ENCODE results near the gene DNAJB8.

The DNAJB8 gene

DNA sequence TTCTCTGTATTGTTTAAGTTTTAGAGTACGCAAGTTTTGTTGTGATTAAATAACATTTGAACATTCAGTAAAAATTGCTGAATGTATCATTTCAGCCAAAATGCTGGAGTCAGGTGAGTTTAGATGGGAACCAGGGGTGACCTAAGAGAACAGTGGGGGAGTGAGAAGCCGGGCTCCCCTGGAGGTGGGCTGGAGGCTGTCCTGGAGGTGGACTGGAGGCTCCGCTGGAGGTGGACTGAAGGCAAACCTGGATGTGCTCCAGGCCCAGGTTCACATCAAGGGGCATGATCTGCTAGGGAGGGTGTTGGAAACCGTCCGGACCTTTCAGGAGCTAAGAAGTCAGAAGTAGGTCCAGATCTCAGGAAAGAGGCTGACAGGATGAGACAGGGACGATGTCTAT is 23.7 kb downstream of the DNAJB8 start:
- no peak for DNase-seq

DNA sequence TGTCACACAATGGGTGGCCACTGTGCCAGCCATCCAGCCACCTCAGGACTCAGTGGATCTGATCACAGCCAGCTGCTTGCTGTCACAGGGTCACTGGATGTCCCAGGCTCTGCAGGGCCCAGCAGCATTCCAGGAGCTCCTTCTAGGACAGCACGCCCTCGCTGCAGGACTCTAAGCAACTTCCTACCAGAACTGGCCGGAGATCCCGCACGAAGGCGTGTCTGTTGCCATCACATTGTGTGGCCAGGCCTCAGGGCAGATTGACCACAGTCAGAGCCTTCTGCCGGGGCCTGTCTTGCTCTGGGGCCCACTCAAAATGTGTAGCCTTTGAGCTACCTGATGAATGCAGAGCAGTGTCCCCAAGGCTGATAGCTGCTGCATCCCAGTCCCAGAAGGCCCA is 24.6 kb downstream of the DNAJB8 start:
- no peak for DNase-seq

DNA sequence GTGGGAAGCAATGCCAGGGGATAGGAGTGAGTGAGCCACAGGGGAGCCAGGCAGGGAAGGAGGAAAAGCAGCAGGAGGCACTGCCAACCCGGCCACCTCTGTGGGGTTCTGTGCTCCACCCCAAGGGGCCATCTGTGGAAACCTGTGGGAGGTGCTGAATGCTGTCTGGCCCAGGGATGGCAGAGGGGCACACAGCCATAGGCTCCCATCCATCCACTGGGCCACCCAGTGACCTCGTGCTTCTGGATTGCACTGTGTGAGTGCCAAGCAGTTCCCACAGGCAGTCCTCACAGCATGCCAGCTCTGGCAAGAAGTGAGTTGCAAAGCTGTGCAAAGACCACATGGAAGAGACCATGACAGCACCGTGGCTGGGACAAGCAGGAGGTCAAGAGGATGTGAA is 27.5 kb downstream of the DNAJB8 start:
- DNase-seq = no peak

DNA sequence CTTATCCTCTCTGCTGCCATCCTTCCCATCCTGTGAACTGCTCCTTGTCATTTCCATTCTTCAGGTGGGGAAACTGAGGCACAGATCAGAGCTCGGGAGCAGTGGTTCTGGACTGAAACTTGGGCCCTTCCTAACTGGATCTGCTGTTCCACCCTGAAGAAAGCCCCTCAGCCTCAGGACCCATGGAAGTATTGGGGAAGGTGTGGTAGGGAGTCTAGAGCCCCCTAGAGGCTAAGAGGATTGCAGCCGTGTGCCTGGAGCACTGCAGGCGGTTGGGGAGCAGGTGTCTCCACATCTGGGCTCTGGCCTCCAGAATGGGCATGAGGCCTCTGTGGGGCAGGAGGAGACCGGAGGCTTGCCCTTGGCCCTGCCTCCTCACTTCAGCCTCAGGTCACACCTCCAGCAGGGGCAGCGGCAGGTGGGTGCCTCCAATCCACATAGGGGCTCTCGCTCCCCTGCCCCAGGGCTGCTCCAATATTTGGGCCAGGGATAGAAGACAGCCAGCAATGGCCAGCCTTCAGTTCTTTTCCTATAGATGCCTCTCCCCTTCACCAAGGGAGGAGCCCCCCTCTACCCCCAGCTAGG is 28.1 kb downstream of the DNAJB8 start:
- DNase-seq = no peak

DNA sequence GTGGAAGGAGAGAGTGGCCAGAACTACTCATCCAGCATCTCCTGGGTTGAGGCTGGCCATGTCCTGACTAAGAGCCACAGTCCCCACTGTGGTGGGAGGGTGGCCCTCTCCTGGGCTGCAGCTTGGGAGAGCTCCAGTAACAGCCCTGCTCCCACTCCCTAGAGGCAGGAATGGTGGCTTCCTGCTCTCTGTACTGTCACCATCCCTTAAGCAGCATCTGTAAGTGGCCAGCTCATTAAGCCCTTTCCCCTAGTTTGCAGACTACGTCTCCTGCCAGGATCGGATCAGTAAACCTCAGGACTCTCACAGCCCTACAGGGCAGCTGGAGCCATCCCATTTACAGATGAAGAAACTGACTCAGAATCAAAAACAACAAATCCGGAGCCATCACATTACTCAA is 30.5 kb downstream of the DNAJB8 start:
- DNase-seq = no peak

DNA sequence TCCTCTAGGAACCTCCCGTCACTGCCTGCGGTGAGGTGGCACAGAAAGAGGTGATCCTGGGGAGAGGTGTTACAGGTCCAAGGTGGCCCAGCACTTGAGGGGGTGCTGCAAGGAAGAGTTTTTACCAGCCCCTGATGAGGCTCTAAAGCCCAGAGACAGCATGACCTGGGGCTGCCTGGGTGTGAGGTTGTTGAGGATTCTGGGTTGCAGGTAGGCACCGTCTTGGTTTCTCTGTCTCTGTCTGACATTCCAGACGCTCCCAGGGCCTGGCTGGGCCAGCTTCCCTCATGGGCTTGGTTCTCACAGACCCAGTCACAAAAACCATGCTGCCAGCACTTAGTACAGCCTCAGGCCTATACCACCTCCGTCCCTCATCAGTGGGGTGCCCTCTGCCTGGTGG is 31.1 kb downstream of the DNAJB8 start:
- no peak for DNase-seq

DNA sequence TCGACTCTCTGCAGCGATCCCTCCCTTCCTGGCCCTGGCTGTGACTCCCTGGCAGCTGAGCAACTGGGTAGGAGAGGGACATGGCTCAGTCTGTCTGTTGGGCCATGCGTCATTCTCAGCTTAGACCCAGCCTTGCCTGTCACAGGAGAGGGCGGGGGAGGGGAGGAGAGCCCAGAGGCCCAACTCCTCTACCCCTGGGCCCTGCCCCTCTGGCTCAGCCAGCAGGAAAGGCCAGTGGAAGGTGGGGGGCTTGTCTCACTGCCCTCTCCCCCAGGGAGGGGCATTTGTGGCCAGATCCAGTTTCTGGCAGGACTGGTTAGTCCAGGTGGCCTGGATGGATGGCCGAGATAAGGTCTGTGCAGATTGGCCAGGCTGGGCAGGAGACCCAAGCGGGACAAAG is 31.6 kb downstream of the DNAJB8 start:
- DNase-seq = no peak

DNA sequence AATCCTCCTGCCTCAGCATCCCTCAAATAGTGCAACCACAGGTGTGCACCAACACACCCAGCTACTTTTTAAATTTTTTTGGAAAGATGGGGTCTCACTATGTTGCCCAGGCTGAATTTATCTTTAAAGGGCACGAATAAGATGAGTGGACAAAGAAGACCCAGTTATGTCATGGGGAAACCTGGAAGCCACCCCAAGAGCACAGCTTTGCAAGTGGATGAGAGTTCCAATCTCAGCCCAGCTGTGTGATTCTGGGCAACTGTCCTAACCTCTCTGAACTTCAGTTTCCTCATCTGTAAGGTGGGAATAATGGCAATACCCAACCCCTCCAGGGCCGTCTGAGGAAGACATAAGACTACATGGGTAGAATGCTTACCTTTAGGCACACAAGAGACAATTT is 32.2 kb downstream of the DNAJB8 start:
- DNase-seq = no peak

DNA sequence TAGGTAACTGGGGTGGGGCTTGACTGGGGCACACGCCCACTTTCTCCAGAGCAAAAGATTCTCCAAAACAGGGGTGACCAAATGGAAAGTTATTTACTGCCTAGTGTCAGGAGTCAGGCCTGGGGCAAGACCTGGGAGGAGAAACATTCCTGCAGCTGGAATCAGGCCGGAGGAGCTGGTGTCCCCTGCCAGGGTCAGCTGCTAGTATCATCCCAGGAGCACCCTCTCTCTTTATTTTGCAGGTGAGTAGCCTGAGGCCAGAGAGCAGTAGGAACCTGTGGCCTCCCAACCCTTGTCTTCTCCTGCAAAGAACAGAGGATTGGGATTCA is 32.9 kb downstream of the DNAJB8 start:
- DNase-seq = no peak

DNA sequence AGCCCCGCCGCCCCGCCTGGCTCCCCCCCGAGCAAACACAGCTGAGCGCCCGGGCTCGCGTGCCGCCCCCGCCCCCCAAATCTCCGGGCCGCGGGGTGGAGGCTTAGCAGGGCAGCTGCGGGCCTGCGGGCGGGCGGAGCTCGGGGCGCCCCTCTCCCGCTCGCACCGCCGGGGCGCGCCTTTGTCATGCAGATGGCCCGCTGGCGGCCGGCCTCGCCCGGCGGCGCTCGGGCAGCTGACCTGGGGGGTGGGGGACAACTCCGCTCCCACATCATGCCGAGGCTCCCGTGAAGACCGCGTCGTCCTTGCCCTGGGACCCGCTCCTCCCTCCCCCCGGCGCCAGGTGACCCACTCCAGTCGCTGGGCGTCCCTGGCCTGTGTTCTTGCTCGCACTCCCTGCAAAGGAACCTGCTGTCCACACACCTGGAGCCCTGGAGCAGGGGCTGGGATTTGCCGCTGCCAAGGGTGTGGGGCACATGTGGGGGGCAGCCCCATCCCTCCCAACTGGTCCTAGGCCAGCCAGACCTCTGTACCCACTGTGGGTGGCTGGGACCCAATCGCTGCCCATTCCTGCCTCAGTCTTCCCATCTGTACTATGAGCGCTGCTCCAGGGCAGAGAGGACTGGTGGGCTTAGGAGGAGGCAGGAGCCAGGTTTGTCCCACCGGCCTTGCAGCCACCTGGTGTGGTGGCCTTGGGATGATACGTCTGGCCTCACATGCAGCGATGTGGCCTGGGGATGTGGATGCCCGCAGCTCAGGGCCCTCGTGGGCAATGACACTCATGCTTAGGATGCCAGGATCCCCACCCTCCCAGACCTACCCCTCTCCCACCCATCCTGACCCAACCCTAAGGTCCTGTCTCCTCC is 33.5 kb downstream of the DNAJB8 start:
- DNase-seq = peak; percentile 19

DNA sequence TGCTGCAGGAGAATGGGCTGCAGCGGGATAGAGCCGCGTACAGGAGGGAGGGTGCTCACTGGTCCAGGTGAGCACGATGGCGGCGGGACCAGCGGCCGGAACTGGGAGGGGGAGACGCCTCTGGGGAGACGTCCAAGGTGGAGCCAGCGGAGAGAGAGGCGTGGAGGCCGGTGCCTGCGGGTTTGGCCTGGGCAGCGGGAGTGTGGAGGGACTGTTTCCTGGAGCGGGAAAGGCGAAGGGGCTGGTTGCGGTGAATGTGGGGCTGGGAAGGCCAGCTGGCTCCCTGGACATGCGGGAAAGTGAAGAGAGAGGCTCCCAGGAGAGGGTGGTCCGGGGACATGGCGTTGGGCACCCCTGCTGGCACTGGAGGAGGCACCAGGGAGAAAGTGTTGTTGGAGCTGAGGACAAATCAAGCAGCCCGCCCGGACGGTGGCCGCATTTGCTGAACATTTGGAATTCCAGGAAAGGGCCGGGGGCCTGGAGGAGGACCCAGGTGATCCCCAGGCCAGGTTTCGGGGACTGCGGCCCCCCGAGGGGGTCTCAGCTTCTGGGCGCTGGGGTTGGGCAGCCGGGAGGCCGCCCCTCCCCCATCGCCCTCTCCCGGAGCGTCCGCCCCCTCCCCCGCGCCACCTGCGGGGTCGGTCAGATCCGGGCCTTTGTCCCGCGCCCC is 34.3 kb downstream of the DNAJB8 start:
- peak; percentile 29 for DNase-seq

DNA sequence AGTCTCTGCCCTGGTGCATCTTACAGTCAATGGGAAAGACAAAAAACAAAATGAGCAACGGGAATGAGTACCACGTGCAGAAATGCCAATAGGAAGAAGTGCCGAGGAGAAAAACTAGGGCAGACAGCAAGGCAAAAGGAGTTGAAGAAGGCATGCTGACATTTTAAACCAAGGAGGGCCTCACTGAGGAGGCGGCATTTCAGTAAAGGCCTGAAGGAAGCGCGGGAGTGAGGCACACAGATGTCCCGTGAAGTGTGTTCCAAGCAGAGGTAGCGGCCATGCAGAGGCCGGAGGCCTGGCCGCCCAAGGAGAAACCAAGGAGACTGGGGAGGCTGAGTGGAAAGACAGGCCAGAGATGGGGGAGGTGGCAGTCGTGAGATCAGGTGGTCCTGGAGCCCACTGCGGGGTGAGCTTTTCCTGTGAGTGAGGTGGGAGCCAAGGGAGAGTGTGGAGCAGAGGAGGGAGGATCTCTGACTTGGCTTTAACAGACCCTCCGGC is 34.8 kb downstream of the DNAJB8 start:
- no peak for DNase-seq

DNA sequence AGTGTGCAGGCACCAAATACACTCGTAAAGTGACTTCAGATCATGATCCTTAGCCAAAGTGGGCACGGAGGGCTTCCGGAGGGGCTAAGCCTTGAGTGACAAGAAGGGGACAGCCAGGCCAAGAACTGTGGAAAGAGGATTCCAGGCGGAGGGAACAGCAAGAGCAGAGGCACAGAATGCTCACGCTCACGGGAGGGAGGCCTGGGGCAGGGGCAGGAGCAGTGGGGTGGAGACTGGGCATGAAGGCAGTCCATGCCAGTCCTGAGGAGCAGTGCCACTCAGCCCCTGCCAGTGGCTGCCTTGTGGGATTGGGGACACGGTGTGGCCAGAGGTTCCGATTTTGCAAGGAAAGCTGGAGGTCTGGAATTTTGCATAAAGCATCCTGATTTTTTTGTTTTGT is 36.0 kb downstream of the DNAJB8 start:
- DNase-seq = no peak

DNA sequence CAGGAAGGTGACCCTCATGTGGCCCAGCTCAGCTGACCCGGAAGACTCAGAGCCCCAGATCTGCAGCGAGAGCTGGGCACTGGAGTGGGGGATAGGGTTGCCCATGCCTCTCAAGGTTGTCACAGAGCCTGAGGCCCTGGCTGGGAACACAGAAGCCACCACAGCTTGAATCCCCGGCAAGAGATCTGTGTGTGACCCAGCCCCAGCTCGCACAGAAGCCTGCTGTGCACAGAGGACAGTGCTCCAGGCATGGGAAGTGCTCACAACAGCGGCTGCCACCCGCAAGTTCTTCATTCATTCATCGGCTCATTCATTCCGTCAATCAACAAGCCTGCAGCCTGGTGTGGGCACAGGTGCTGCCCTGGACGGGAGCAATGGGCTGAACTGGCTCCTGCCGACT is 36.4 kb downstream of the DNAJB8 start:
- DNase-seq = no peak

DNA sequence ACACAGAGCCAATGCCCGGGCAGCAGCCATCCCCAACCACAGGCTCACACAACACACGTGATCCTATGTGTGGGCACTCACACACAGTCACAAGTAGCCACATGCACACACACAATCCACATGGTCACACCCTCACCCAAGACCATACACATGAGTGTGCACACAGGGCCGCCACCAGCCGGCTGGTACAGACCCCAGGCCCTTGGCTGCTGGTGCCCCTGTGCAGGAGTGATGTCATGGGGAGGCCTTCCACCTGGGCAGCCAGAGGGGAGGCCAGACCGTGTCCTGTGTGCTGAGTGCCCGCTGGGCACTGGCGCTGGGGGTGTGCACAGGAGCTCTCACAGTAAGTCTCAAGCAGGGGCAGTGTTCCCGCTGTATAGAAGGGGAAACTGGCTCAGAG is 36.9 kb downstream of the DNAJB8 start:
- no peak for DNase-seq

DNA sequence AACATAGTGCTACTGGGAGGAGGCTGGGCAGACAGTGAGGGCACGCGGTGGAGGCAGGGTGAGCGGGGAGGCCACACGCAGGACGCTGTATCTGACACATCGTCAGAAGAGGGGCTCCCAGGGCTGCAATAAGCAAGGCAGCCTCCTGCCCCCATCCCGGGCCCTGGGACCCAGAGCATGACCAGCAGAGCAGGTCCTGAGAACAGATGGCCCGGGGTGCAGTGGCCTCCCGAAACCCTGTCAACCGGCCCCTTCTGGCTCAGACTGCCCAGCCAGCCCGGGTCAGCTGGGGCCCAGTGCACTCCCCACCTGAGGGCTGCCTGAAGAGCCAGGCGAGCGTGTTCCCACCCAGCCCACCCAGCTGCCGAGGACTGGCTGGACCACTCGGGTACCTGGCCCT is 37.4 kb downstream of the DNAJB8 start:
- no peak for DNase-seq

DNA sequence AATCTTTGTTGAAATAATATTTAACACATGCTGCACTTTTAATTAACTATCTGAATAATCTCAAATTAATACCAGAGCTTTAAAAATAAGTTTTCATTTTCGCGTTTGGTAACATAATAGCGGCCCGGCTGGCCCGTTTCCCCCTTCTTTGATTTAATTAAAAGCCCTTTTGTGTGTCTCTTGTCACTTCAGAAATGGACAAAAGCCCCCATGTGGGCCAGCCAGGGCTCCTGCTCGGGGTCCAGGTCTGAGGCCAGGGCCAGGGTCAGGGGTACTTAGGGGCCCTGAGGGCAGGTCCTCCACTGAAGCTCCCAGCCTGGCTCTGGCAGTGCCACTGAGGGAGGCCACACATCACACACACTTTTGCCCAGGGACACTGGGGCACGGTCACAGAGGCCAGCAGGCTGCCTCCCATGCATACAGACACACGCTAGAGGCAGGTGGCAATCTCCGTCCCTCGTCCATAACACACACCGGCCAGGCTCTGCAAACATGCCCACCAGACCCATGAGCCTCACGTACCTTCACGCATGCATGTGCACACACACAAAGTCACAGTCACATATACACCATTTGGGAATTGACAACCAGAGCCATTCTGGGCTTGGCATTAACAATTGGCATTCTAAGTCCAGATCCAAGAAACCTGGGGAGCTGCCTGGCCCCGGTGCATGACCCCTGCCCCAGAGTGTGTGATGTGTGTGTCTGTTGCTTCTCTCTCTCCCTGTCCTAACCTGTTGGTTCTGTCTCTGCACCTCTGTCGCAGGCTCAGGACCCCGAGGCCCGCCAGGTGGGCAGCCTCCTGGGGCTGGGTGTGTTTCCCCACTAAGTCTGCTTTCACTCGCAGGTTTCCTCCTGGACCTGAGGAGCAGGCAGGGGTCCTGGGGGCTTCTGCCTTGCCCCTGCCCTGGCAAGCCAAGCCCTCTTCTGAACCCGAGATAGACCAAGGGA is 38.5 kb downstream of the DNAJB8 start:
- no peak for DNase-seq

DNA sequence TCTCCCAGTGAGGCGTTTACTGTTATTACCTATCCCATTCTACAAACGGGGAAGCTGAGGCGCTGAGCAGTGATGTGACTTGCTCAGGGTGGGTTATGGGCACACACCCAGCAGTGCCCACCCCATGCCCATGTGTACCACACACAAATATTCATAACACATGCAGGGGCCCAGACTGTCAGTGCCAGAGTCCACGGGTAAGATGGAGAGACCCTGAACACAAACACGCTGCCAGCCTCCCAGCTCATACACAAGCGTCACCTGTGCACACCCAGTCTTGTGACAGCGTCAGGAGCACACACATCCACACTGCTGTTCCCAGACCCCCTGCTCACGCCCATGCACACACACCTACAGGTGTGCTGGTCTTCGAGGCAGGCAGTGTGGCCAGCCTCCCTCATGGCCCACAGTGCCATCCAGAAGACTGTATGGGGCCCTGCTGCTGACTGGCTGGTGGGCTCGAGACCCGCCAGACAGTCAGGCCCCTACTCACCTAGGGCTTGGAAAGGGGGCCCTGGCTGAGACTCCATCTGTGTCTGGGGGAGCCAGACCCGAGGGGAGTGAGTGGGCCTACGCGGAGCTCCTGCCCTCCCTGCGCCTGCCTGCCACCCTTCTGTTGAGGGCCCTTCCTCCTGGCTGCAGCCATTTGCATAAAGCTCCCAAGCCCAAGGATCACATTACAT is 39.4 kb downstream of the DNAJB8 start:
- DNase-seq = no peak

DNA sequence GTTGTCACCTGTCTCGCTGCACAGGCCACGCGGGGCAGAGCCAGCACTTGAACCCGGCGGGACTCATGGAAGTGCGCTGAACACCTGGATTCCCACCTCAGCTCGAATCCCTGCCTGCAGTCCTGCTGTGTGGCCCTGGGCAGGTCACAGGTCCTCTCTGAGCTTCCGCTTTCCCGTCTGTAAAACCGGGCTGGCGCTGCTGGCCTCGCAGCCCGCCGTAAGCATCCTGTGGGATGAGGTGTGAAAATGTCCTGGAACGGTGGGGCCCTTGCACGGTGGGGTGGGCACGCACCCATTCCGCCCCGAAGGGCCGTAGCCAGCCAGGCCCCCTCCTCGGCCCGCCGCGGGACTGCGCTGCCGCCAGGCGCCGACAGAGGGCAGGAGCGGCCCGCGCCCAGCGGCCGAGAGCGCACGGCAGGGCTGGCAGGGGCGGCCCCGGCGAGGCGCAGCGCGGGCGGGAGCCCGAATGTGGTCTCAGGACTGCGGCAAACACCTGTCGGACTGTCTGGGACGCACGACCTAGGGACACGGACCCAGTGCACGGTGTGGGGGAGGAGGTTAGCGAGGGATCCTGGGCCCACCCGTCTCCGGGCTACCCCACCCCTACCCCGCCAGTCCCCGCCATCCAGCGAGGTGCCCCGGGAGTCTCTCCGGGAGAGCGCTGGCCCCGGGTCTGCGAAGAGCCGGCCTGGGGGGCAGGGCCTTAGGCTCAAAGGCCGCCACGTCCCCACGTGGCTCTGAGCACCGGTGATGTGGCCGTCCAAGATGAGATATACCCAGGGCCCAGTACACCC is 40.4 kb downstream of the DNAJB8 start:
- DNase-seq = peak; percentile 26

DNA sequence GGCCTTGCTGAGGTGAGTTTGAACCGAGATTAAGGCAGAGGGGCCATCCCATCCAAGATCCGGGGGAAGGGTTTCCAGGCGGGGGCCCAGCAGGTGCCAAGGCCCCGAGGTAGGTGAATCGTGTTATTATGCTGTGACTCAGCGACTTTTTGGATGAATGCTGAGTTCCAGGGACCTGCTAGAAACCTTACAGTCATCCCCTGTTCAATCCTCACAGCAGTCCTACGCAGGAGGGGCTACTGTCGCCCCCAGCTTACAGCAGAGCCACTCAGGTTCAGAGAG is 40.9 kb downstream of the DNAJB8 start:
- no peak for DNase-seq

DNA sequence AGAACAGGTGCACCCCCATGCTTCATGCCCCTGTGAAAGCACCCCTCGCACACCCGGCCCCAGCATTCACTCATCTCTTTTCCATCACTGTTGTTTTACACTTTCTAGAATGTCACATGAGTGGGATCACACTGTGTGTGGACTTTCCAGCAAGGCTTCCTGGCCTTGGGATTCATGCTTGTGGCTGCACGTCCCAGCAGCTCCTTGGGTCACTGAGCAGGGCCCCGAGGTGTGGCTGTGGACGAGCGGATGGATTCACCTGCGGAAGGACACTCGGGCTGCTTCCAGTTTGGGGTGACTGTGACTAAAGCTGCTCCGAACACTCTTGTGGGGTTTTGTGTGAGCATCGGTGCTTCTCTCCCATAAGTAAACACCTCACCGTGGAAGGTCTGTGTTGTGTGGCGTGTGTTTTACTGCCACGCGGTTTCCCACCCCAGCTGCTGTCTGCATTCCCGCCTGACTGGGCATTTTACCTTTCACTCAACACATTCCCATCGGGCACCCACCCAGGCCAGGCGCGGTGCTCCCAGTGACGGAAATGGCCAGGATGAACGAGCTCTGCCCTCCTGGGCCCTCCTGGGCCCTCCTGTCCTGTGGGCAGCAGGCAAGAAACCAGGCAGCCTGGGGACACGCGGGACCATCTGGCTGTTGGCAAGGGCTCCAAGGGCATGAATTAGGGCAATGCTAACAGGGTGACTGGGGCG is 41.4 kb downstream of the DNAJB8 start:
- DNase-seq = no peak

Measured in NCI-H1436 (cell line).